HL-60 (cell line): ENCODE results near the gene ADAMTS3.
"Not testable (repeated sequence)": the region's sequence is repeated elsewhere in the genome, so short reads cannot be mapped to it uniquely, and the experiment has no call there.

Experiments used
- DNase-seq, 2 experiments: peaks; one replicate each; pipeline ENCODE4 v3.0.0-alpha.2; 2010 to 2020; ENCODE audit warnings: low read depth in 1 of 2, low spot score in 1 of 2
- H3K27ac ChIP-seq: fragments of 250-450 bp; sonication (Bioruptor Pico); replicated peaks from 2 replicates; pipeline ENCODE4 v1.5.1; 2020; ENCODE audit warnings: mild to moderate bottlenecking, moderate library complexity
- H3K27me3 ChIP-seq: fragments of 250-450 bp; sonication (Bioruptor Pico); 2 replicates; pipeline ENCODE4 v1.5.1; 2021; ENCODE audit warnings: mild to moderate bottlenecking, moderate library complexity; ENCODE audit not compliant: insufficient read depth, poor library complexity, severe bottlenecking
- H3K4me3 ChIP-seq: replicated peaks from 2 replicates; pipeline ENCODE4 v1.5.1; 2011; ENCODE audit warnings: mild to moderate bottlenecking, control low read depth, low read length; ENCODE audit not compliant: insufficient read depth
- CTCF ChIP-seq: IDR thresholded peaks from one replicate; pipeline ENCODE4 v1.5.1; 2011; ENCODE audit warnings: low read length, control low read depth, inconsistent platforms; ENCODE audit not compliant: insufficient read depth
- GABPA ChIP-seq: IDR thresholded peaks from 2 replicates; pipeline ENCODE4 v1.6.1; 2012; ENCODE audit warnings: low read depth
- POLR2AphosphoS5 ChIP-seq: IDR thresholded peaks from 2 replicates; pipeline ENCODE4 v1.6.1; 2012; ENCODE audit warnings: low read depth
- REST ChIP-seq: IDR thresholded peaks from 2 replicates; pipeline ENCODE4 v1.6.1; 2012; ENCODE audit warnings: low read depth; ENCODE audit not compliant: insufficient replicate concordance
- SPI1 ChIP-seq: IDR thresholded peaks from 2 replicates; pipeline ENCODE4 v1.6.1; 2012; ENCODE audit warnings: low read depth, mild to moderate bottlenecking, borderline replicate concordance

ADAMTS3 gene

DNA sequence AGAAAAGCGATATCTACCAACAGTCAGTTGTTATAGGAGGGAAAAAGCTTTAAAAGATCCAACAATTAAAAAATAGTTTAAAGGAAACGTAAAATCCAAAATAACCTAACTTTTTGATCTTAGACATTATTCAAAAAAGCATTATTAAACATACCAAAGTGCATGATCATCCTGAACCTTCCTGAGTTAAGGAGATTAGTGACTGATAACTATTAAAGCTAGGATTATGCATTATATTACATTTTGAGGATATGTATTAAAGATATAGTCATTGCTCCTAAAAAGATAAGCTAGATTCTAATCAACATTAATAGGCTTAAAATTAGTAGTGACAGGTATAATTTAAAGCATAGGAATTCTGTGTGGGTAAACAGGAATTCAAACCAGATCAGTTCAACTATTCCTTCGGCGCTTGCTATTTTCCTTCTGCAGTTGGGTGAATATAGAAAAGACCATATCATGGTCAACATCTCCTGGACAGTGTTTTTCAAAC lies 139.6 kb downstream of the ADAMTS3 start:
- DNase-seq, result no peak
- Histone ChIP-seq H3K27ac (no peak overlapping the region), H3K27me3 (no peaks in the 10 kb centered on the region), H3K4me3 (no peak overlapping the region)
- no peak for TF ChIP-seq SPI1
- no peak for TF ChIP-seq POLR2AphosphoS5
- TF ChIP-seq REST, result no peak
- no peak for TF ChIP-seq CTCF
- no peak for TF ChIP-seq GABPA

- Histone ChIP-seq H3K27me3 (no peaks in the 10 kb centered on the region), H3K27ac (no peak overlapping the region), H3K4me3 (no peak overlapping the region)
- TF ChIP-seq REST (no peak), SPI1 (no peak), GABPA (no peak), POLR2AphosphoS5 (no peak), CTCF (no peak)
- DNase-seq, result no peak
Measured at GRCh38 chr4:72427057-72427456, 142.0 kb downstream of the ADAMTS3 start.

DNA sequence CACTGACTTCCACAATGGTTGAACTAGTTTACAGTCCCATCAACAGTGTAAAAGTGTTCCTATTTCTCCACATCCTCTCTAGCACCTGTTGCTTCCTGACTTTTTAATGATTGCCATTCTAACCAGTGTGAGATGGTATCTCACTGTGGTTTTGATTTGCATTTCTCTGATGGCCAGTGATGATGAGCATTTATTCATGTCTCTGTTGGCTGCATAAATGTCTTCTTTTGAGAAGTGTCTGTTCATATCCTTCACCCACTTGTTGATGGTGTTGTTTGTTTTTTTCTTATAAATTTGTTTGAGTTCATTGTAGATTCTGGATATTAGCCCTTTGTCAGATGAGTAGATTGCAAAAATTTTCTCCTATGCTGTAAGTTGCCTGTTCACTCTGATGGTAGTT lies 143.1 kb downstream of the ADAMTS3 start:
- not testable (repeated sequence) for H3K27ac ChIP-seq, H3K4me3 ChIP-seq, DNase-seq, H3K27me3 ChIP-seq

DNA sequence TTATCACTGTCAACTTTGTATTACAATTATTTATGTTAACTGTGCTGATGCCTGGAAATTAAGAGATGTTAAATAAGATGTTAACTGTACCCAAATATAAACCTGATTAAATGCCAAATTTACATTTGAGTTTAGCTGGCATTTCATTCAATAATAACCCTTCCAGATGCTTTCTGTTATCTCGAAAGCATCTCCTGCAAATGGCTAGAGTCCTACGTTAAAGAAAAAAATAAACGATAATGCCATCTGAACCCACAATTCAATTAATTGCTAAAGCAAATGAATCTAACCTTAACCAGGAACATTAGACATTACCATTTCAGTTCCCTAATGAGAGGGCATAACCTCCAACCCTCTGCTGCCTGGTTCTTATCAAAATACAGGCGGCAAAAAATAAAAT lies 145.0 kb downstream of the ADAMTS3 start:
- Histone ChIP-seq H3K27me3 (no peaks in the 10 kb centered on the region), H3K27ac (no peak overlapping the region), H3K4me3 (no peak overlapping the region)
- no peak for DNase-seq
- no peak for TF ChIP-seq CTCF
